K562 (cell line): ENCODE results near the gene PAF1. TPM values are rescaled to one million over a fixed set of nuclear protein-coding genes. Genes with fewer than 3 reads are reported as not detected.
A peak's percentile ranks its signal among the peaks of the same experiment; 100 is the strongest.

Experiments
- CXXC5 ChIP-seq: fragments of 250-450 bp; sonication (Bioruptor Pico); IDR thresholded peaks from 2 replicates; pipeline ENCODE4 v1.8.0; 2022; ENCODE audit warnings: inconsistent platforms, mild to moderate bottlenecking, moderate library complexity
- E2F6 ChIP-seq, 2 experiments: IDR thresholded peaks; 2 replicates each; pipeline ENCODE4 v1.6.1; 2011; ENCODE audit warnings: borderline replicate concordance in 1 of 2, control low read depth in 1 of 2, low read depth in 1 of 2, low read length in 1 of 2, mild to moderate bottlenecking in 1 of 2, mixed read lengths in 1 of 2, moderate library complexity in 1 of 2; ENCODE audit not compliant: insufficient read depth in 1 of 2, insufficient read length in 1 of 2, poor library complexity in 1 of 2, severe bottlenecking in 1 of 2; ENCODE audit errors: extremely low read depth in 1 of 2
- EGR1 ChIP-seq: fragments of 450-650 bp; conservative IDR thresholded peaks from 2 replicates; pipeline ENCODE4 v1.6.1; 2017; ENCODE audit warnings: mild to moderate bottlenecking
- ETS1 ChIP-seq: conservative IDR thresholded peaks from 2 replicates; pipeline ENCODE4 v1.6.1; 2011; ENCODE audit warnings: low read depth, mild to moderate bottlenecking, low read length; ENCODE audit not compliant: control insufficient read depth
- ETS2 ChIP-seq: IDR thresholded peaks from 2 replicates; pipeline ENCODE4 v1.6.1; 2016; ENCODE audit warnings: borderline replicate concordance, missing genetic modification characterization, mild to moderate bottlenecking, moderate library complexity, missing compliant biosample characterization; ENCODE audit not compliant: poor library complexity, severe bottlenecking
- HLTF ChIP-seq: fragments of 450-650 bp; IDR thresholded peaks from 2 replicates; pipeline ENCODE4 v1.6.1; 2016
- LARP7 ChIP-seq: fragments of 450-650 bp; IDR thresholded peaks from 2 replicates; pipeline ENCODE4 v1.6.1; 2016
- LEF1 ChIP-seq: fragments of 450-650 bp; IDR thresholded peaks from 2 replicates; pipeline ENCODE4 v1.6.1; 2016; ENCODE audit warnings: mild to moderate bottlenecking
- MLLT1 ChIP-seq, 2 experiments: fragments of 450-650 bp; IDR thresholded peaks; 2 replicates each; pipeline ENCODE4 v1.6.1; 2016
- NRF1 ChIP-seq, 2 experiments: fragments of 450-650 bp; IDR thresholded peaks in 1 of 2; conservative IDR thresholded peaks in 1 of 2; 2 replicates each; pipeline ENCODE4 v1.6.1; 2014; ENCODE audit warnings: mild to moderate bottlenecking in 2 of 2
- PCBP1 ChIP-seq: fragments of 200-400 bp; formaldehyde crosslinking; IDR thresholded peaks from 2 replicates; pipeline ENCODE4 v1.6.1; 2018; ENCODE audit warnings: mild to moderate bottlenecking, low read depth, low read length; ENCODE audit not compliant: poor library complexity, severe bottlenecking
- SMAD4 ChIP-seq: fragments of 250-450 bp; sonication (Bioruptor Pico); conservative IDR thresholded peaks from 2 replicates; pipeline ENCODE4 v1.8.0; 2021; ENCODE audit warnings: inconsistent platforms, mild to moderate bottlenecking, moderate library complexity
- TRIM25 ChIP-seq: fragments of 450-650 bp; IDR thresholded peaks from 2 replicates; pipeline ENCODE4 v1.7.0; 2016; ENCODE audit warnings: borderline replicate concordance
- ZBTB2 ChIP-seq: fragments of 450-650 bp; IDR thresholded peaks from 2 replicates; pipeline ENCODE4 v1.6.1; 2016; ENCODE audit warnings: antibody characterized with exemption
- ZBTB5 ChIP-seq: fragments of 450-650 bp; IDR thresholded peaks from 2 replicates; pipeline ENCODE4 v1.6.1; 2017; ENCODE audit warnings: antibody characterized with exemption
- ZEB2 ChIP-seq: fragments of 450-650 bp; IDR thresholded peaks from 2 replicates; pipeline ENCODE4 v1.6.1; 2016
- polyA plus RNA-seq, 8 experiments: library from polyadenylated mRNA; depleted of rRNA in 4 of 8; stranded (reverse) in 5 of 8; unstranded in 3 of 8; fragments of >200 nt; fragmentation: Nextera tagmentation in 2 of 8; fragmentation: Illumina TruSeq in 1 of 8; extraction: Ambion mirVana in 2 of 8; extraction: Trizol in 1 of 8; gene quantifications; 2 replicates each; pipeline versions ENCODE4 v1.2.1 to v1.2.3, GENCODE V29; 2011 to 2014; ENCODE audit warnings: inconsistent platforms in 1 of 8, missing spikeins in 1 of 8
- total RNA-seq, 7 experiments: library from RNA; depleted of rRNA in 6 of 7; stranded (reverse); fragments of >200 nt in 6 of 7; fragmentation: Illumina TruSeq in 2 of 7; extraction: Trizol in 2 of 7; gene quantifications; 2 replicates each; pipeline versions ENCODE4 v1.2.1 to v1.2.3, GENCODE V29; 2011 to 2021; ENCODE audit warnings: low replicate concordance in 1 of 7

The PAF1 gene
- total and polyA plus RNA-seq, 9 of the 15 experiments (the other 6 are each of a cell fraction or from before 2014, with no cell fraction given) = 1.5 to 45.0 (median 33.8) TPM

GRCh38 chr19:39405958-39406655 lies 15.2 kb upstream of the PAF1 start (continued):
- TF ChIP-seq TRIM25 (peak; percentile 48; the same call in 1 of the 2 replicates), NRF1 (conservative IDR thresholded peaks at IDR 0.05 in 1 of 2, IDR thresholded peaks at IDR 0.05 in 1 of 2) (peak; percentile 49 to 62; a peak in 2 of 4 replicates), ZBTB2 (peak; percentile 68; the same call in 1 of the 2 replicates), ZBTB5 (peak; percentile 13; the same call in 1 of the 2 replicates), E2F6 (IDR thresholded peaks at IDR 0.05; ENCODE audit: borderline replicate concordance in 1 of 2, extremely low read depth in 1 of 2, insufficient read depth in 1 of 2, insufficient read length in 1 of 2, low read depth in 1 of 2, low read length in 1 of 2, poor library complexity in 1 of 2, severe bottlenecking in 1 of 2) (peak in 1 of 2 experiments; percentile 10), LARP7 (peak; percentile 79; the same call in 1 of the 2 replicates), ZEB2 (no peak; the same call in 1 of the 2 replicates), PCBP1 (peak; percentile 8), HLTF (peak; percentile 80; the same call in 1 of the 2 replicates), SMAD4 (peak; percentile 51), CXXC5 (peak; percentile 26; the same call in 1 of the 2 replicates), EGR1 (peak; percentile 44; the same call in 1 of the 2 replicates), ETS1 (no peak), ETS2 (tag) (no peak), LEF1 (peak; percentile 17; the same call in 1 of the 2 replicates), MLLT1 (IDR thresholded peaks at IDR 0.05) (peak; percentile 37 to 62; a peak in 2 of 4 replicates)
